Stimulated activated CD4-positive, alpha-beta T cell treated with anti-CD3 and anti-CD28 coated beads, TNF-alpha, amount 100 ng/mL, for 48 hours (primary cell): ENCODE measurements around the gene TNFRSF4.

Experiments used
- DNase-seq, 3 donors: peaks; one replicate each; pipeline ENCODE4 v3.0.0-alpha.2; 2020; ENCODE audit warnings: low read depth in 3 of 3

The TNFRSF4 gene

GRCh38 chr1:1169429-1170214, 44.3 kb downstream of the TNFRSF4 start:
- DNase-seq: no peak

GRCh38 chr1:1168451-1169411, 45.2 kb downstream of the TNFRSF4 start:
- no peak for DNase-seq

GRCh38 chr1:1167841-1168450, 46.0 kb downstream of the TNFRSF4 start:
- no peak for DNase-seq

GRCh38 chr1:1167398-1167821, 46.5 kb downstream of the TNFRSF4 start:
- no peak for DNase-seq

GRCh38 chr1:1166642-1167397, 47.1 kb downstream of the TNFRSF4 start:
- no peak for DNase-seq

GRCh38 chr1:1165900-1166421, 48.0 kb downstream of the TNFRSF4 start:
- DNase-seq: no peak

- DNase-seq: no peak
These were observed 48.5 kb downstream of the TNFRSF4 start for GRCh38 chr1:1165485-1165884.

GRCh38 chr1:1164701-1165451, 49.1 kb downstream of the TNFRSF4 start:
- DNase-seq: no peak

- DNase-seq: no peak
These were observed 49.6 kb downstream of the TNFRSF4 start for GRCh38 chr1:1164361-1164700.

GRCh38 chr1:1163538-1164070, 50.3 kb downstream of the TNFRSF4 start:
- no peak for DNase-seq

GRCh38 chr1:1162597-1163537, 51.1 kb downstream of the TNFRSF4 start:
- no peak for DNase-seq

- no peak for DNase-seq
These were observed 52.3 kb downstream of the TNFRSF4 start for GRCh38 chr1:1161683-1162079.
